Kidney glomerular epithelial cell (primary cell): ENCODE results near the gene ERAL1.
A peak's percentile ranks its signal among the peaks of the same experiment; 100 is the strongest.
"Not testable (repeated sequence)": the region's sequence is repeated elsewhere in the genome, so short reads cannot be mapped to it uniquely, and the experiment has no call there.

ENCODE experiments used
- DNase-seq: peaks from one replicate; lab custom pipeline; 2025; lab: John Stamatoyannopoulos, UW

ERAL1 gene

GRCh38 chr17:28853295-28853694 is 1.5 kb upstream of the ERAL1 start:
- DNase-seq, result no peak

- no peak for DNase-seq
Observed at GRCh38 chr17:28855336-28855679, 492 bp downstream of the ERAL1 start.

GRCh38 chr17:28856028-28856574 is 1.3 kb downstream of the ERAL1 start:
- no peak for DNase-seq

- DNase-seq, result no peak
Observed at GRCh38 chr17:28857905-28858800, 3.3 kb downstream of the ERAL1 start.

GRCh38 chr17:28858801-28859355 is 4.1 kb downstream of the ERAL1 start:
- no peak for DNase-seq

- DNase-seq, result no peak
Observed at GRCh38 chr17:28860363-28860808, 5.6 kb downstream of the ERAL1 start.

- no peak for DNase-seq
Observed at GRCh38 chr17:28861393-28862203, 6.8 kb downstream of the ERAL1 start.

- no peak for DNase-seq
Observed at GRCh38 chr17:28862561-28862960, 7.7 kb downstream of the ERAL1 start.

- DNase-seq, result no peak
Observed at GRCh38 chr17:28863953-28864352, 9.1 kb downstream of the ERAL1 start.

GRCh38 chr17:28864991-28865849 is 10.4 kb downstream of the ERAL1 start:
- no peak for DNase-seq

- peak; percentile 4 for DNase-seq
Observed at GRCh38 chr17:28865946-28866752, 11.3 kb downstream of the ERAL1 start.

GRCh38 chr17:28867276-28867675 is 12.5 kb downstream of the ERAL1 start:
- DNase-seq, result no peak

GRCh38 chr17:28871056-28871579 is 16.3 kb downstream of the ERAL1 start:
- no peak for DNase-seq

GRCh38 chr17:28873839-28874238 is 19.0 kb downstream of the ERAL1 start:
- no peak for DNase-seq

- no peak for DNase-seq
Observed at GRCh38 chr17:28874750-28875149, 19.9 kb downstream of the ERAL1 start.

GRCh38 chr17:28875848-28876550 is 21.2 kb downstream of the ERAL1 start:
- no peak for DNase-seq

- DNase-seq, result not testable (repeated sequence)
Observed at GRCh38 chr17:28877150-28877711, 22.4 kb downstream of the ERAL1 start.

GRCh38 chr17:28878158-28878910 is 23.5 kb downstream of the ERAL1 start:
- DNase-seq, result no peak

- DNase-seq, result no peak
Observed at GRCh38 chr17:28878981-28879380, 24.2 kb downstream of the ERAL1 start.
